K562 (cell line): ENCODE results near the gene ITPRID2. TPM values are rescaled to one million over a fixed set of nuclear protein-coding genes. Genes with fewer than 3 reads are reported as not detected.

Experiments
- CREB3L1 ChIP-seq: fragments of 450-650 bp; IDR thresholded peaks from 2 replicates; pipeline ENCODE4 v1.6.1; 2014; ENCODE audit warnings: low read depth, mild to moderate bottlenecking, moderate library complexity, borderline replicate concordance
- DMBX1 ChIP-seq: fragments of 250-450 bp; sonication (Bioruptor Pico); IDR thresholded peaks from 2 replicates; pipeline ENCODE4 v1.8.0; 2022; ENCODE audit warnings: inconsistent platforms, mild to moderate bottlenecking, moderate library complexity, borderline replicate concordance
- GATAD2B ChIP-seq: fragments of 450-650 bp; IDR thresholded peaks from 2 replicates; pipeline ENCODE4 v1.6.1; 2017; ENCODE audit warnings: mild to moderate bottlenecking, borderline replicate concordance
- NONO ChIP-seq, 2 experiments: fragments of 200-400 bp in 1 of 2; fragments of 450-650 bp in 1 of 2; formaldehyde crosslinking in 1 of 2; IDR thresholded peaks; 2 replicates each; pipeline ENCODE4 v1.6.1; 2017; ENCODE audit warnings: low read depth in 2 of 2, mild to moderate bottlenecking in 2 of 2, moderate library complexity in 2 of 2, low read length in 1 of 2
- POLR2B ChIP-seq: fragments of 450-650 bp; IDR thresholded peaks from 2 replicates; pipeline ENCODE4 v1.6.1; 2018; ENCODE audit warnings: low read depth; ENCODE audit not compliant: partially characterized antibody
- SMARCC2 ChIP-seq: fragments of 450-650 bp; IDR thresholded peaks from 2 replicates; pipeline ENCODE4 v1.6.1; 2017; ENCODE audit warnings: antibody characterized with exemption, moderate library complexity, mild to moderate bottlenecking, low read depth
- THRB ChIP-seq: fragments of 450-650 bp; formaldehyde crosslinking; conservative IDR thresholded peaks from 2 replicates; pipeline ENCODE4 v1.4.0; 2022; ENCODE audit warnings: mild to moderate bottlenecking, missing genetic modification characterization
- U2AF1 ChIP-seq: fragments of 200-400 bp; formaldehyde crosslinking; optimal IDR thresholded peaks from 2 replicates; pipeline ENCODE3; 2017; ENCODE audit warnings: mild to moderate bottlenecking, low read depth, low read length, moderate library complexity
- YY1 ChIP-seq, 3 experiments: IDR thresholded peaks; 2 replicates each; pipeline ENCODE4 v1.6.1; 2011; ENCODE audit warnings: low read length in 2 of 3, mild to moderate bottlenecking in 2 of 3, moderate library complexity in 2 of 3, borderline replicate concordance in 1 of 3, control low read depth in 1 of 3, low read depth in 1 of 3; ENCODE audit not compliant: insufficient read depth in 3 of 3, insufficient replicate concordance in 2 of 3, control insufficient read depth in 1 of 3, insufficient read length in 1 of 3; ENCODE audit errors: extremely low read depth in 1 of 3
- ZNF395 ChIP-seq: fragments of 200-800 bp; sonication (Bioruptor generic); IDR thresholded peaks from 2 replicates; pipeline ENCODE4 v1.6.1; 2017; ENCODE audit warnings: missing genetic modification characterization, missing compliant biosample characterization
- polyA plus RNA-seq, 8 experiments: library from polyadenylated mRNA; depleted of rRNA in 4 of 8; stranded (reverse) in 5 of 8; unstranded in 3 of 8; fragments of >200 nt; fragmentation: Nextera tagmentation in 2 of 8; fragmentation: Illumina TruSeq in 1 of 8; extraction: Ambion mirVana in 2 of 8; extraction: Trizol in 1 of 8; gene quantifications; 2 replicates each; pipeline versions ENCODE4 v1.2.1 to v1.2.3, GENCODE V29; 2011 to 2014; ENCODE audit warnings: inconsistent platforms in 1 of 8, missing spikeins in 1 of 8
- total RNA-seq, 7 experiments: library from RNA; depleted of rRNA in 6 of 7; stranded (reverse); fragments of >200 nt in 6 of 7; fragmentation: Illumina TruSeq in 2 of 7; extraction: Trizol in 2 of 7; gene quantifications; 2 replicates each; pipeline versions ENCODE4 v1.2.1 to v1.2.3, GENCODE V29; 2011 to 2021; ENCODE audit warnings: low replicate concordance in 1 of 7
- TF ChIP-seq, protein P1 (sequence below), 2 experiments: IDR thresholded peaks; 2 replicates each; pipeline ENCODE4 v1.6.1; 2012; ENCODE audit warnings: improper control_type of control experiment in 2 of 2, low read depth in 2 of 2, low read length in 2 of 2, borderline replicate concordance in 1 of 2
- TF ChIP-seq, protein P2 (sequence below), 3 experiments: fragments of 200-800 bp in 1 of 3; fragments of 250-450 bp in 1 of 3; fragments of 450-650 bp in 1 of 3; sonication (Bioruptor Pico) in 1 of 3; sonication (Bioruptor generic) in 1 of 3; formaldehyde crosslinking in 1 of 3; IDR thresholded peaks; 2 replicates each; pipeline versions ENCODE4 v1.6.1 to v1.8.0; 2016 to 2022; ENCODE audit warnings: mild to moderate bottlenecking in 2 of 3, missing genetic modification characterization in 2 of 3, missing compliant biosample characterization in 1 of 3, moderate library complexity in 1 of 3

ITPRID2 gene
- total and polyA plus RNA-seq, 9 of the 15 experiments (the other 6 are each of a cell fraction or from before 2014, with no cell fraction given), result 18.5 to 77.8 (median 52.0) TPM

GRCh38 chr2:181891258-181891965, at the start of gene ITPRID2 (continued):
- TF ChIP-seq, protein P1, sequence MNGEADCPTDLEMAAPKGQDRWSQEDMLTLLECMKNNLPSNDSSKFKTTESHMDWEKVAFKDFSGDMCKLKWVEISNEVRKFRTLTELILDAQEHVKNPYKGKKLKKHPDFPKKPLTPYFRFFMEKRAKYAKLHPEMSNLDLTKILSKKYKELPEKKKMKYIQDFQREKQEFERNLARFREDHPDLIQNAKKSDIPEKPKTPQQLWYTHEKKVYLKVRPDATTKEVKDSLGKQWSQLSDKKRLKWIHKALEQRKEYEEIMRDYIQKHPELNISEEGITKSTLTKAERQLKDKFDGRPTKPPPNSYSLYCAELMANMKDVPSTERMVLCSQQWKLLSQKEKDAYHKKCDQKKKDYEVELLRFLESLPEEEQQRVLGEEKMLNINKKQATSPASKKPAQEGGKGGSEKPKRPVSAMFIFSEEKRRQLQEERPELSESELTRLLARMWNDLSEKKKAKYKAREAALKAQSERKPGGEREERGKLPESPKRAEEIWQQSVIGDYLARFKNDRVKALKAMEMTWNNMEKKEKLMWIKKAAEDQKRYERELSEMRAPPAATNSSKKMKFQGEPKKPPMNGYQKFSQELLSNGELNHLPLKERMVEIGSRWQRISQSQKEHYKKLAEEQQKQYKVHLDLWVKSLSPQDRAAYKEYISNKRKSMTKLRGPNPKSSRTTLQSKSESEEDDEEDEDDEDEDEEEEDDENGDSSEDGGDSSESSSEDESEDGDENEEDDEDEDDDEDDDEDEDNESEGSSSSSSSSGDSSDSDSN (IDR thresholded peaks at IDR 0.05; ENCODE audit: borderline replicate concordance in 1 of 2, low read depth in 2 of 2, low read length in 2 of 2), result peak; percentile 50 to 88; a peak in 2 of 4 replicates
- TF ChIP-seq ZNF395 (no peak; the same call in 1 of the 2 replicates), GATAD2B (peak; percentile 92), THRB (CRISPR knock-in tag) (0 out of 2 replicates have a peak, but pooled peaks have one; percentile 50), DMBX1 (CRISPR knock-in tag) (no peak), POLR2B (peak; percentile 34), U2AF1 (peak; percentile 6), SMARCC2 (no peak), NONO (IDR thresholded peaks at IDR 0.05; ENCODE audit: low read depth in 2 of 2, low read length in 1 of 2) (peak in 1 of 2 experiments; percentile 42; a peak in 1 of 4 replicates), YY1 (IDR thresholded peaks at IDR 0.05; ENCODE audit: borderline replicate concordance in 1 of 3, control insufficient read depth in 1 of 3, extremely low read depth in 1 of 3, insufficient read depth in 3 of 3, insufficient read length in 1 of 3, insufficient replicate concordance in 2 of 3, low read depth in 1 of 3, low read length in 2 of 3) (peak in 1 of 3 experiments; percentile 49), CREB3L1 (peak; percentile 19; the same call in 1 of the 2 replicates)
- TF ChIP-seq, protein P2, sequence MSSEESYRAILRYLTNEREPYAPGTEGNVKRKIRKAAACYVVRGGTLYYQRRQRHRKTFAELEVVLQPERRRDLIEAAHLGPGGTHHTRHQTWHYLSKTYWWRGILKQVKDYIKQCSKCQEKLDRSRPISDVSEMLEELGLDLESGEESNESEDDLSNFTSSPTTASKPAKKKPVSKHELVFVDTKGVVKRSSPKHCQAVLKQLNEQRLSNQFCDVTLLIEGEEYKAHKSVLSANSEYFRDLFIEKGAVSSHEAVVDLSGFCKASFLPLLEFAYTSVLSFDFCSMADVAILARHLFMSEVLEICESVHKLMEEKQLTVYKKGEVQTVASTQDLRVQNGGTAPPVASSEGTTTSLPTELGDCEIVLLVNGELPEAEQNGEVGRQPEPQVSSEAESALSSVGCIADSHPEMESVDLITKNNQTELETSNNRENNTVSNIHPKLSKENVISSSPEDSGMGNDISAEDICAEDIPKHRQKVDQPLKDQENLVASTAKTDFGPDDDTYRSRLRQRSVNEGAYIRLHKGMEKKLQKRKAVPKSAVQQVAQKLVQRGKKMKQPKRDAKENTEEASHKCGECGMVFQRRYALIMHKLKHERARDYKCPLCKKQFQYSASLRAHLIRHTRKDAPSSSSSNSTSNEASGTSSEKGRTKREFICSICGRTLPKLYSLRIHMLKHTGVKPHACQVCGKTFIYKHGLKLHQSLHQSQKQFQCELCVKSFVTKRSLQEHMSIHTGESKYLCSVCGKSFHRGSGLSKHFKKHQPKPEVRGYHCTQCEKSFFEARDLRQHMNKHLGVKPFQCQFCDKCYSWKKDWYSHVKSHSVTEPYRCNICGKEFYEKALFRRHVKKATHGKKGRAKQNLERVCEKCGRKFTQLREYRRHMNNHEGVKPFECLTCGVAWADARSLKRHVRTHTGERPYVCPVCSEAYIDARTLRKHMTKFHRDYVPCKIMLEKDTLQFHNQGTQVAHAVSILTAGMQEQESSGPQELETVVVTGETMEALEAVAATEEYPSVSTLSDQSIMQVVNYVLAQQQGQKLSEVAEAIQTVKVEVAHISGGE (CRISPR knock-in tag; IDR thresholded peaks at IDR 0.05), result peak in 1 of 3 experiments; percentile 86; a peak in 2 of 6 replicates
